ENCODE results near the gene KDR. TPM values are rescaled to one million over a fixed set of nuclear protein-coding genes. Genes with fewer than 3 reads are reported as not detected.

The KDR gene
- total RNA-seq, 3 donors from 2014 or later (not counting 1 experiment from before 2014, with no cell fraction given): 0.07 to 0.08 TPM; not detected in 1

GRCh38 chr4:55036405-55036804 lies 89.0 kb downstream of the KDR start:
- intact Hi-C loops (cut with micrococcal nuclease): no loop called here
- Histone ChIP-seq H3K27ac (ENCODE audit: low read length) (no peak overlapping the region), H3K9me3 (ENCODE audit: control insufficient read depth, insufficient read depth, low read length) (no peaks in the 10 kb centered on the region), H3K4me1 (ENCODE audit: control insufficient read depth, insufficient read depth, low read length) (no peaks in the 10 kb centered on the region), H3K27me3 (ENCODE audit: control insufficient read depth, insufficient read depth, low read length) (no peaks in the 10 kb centered on the region), H3K4me3 (ENCODE audit: low read length) (no peak overlapping the region), H3K36me3 (ENCODE audit: control insufficient read depth, insufficient read depth, low read length) (no peaks in the 10 kb centered on the region)
- H3K4me3 Mint-ChIP-seq: no peak overlapping the region
- no peak for TF ChIP-seq CTCF (IDR thresholded peaks at IDR 0.05)
- ATAC-seq (no peak), DNase-seq (no peak)
- no peaks in the 10 kb centered on the region for H3K9me3 Mint-ChIP-seq
- no peaks in the 10 kb centered on the region for H3K4me1 Mint-ChIP-seq
- no peak overlapping the region for H3K27ac Mint-ChIP-seq
- H3K27me3 Mint-ChIP-seq (ENCODE audit: low read depth in 2 of 2): peaks cover 7 to 21% of the 10 kb centered on the region in 2 donors
- WGBS (ENCODE audit: insufficient coverage): 89% methylated on average over 3 of the region's 3 CpGs
- no peaks in the 10 kb centered on the region for H3K36me3 Mint-ChIP-seq

- H3K27me3 Mint-ChIP-seq (ENCODE audit: low read depth in 2 of 2): peaks cover 7 to 26% of the 10 kb centered on the region in 2 donors
- H3K4me1 Mint-ChIP-seq: no peaks in the 10 kb centered on the region
These were observed 89.5 kb downstream of the KDR start for GRCh38 chr4:55035892-55036291.

GRCh38 chr4:55033296-55033695 lies 92.1 kb downstream of the KDR start:
- no peak overlapping the region for H3K4me3 Mint-ChIP-seq
- H3K4me1 Mint-ChIP-seq: no peaks in the 10 kb centered on the region
- peaks cover 9 to 48% of the 10 kb centered on the region in 2 donors for H3K27me3 Mint-ChIP-seq (ENCODE audit: low read depth in 2 of 2)
- WGBS (ENCODE audit: insufficient coverage): 91% methylated on average over 7 of the region's 8 CpGs
- intact Hi-C loops (cut with micrococcal nuclease): no loop called here
- Histone ChIP-seq H3K4me3 (ENCODE audit: low read length) (no peak overlapping the region), H3K27ac (ENCODE audit: low read length) (no peak overlapping the region), H3K4me1 (ENCODE audit: control insufficient read depth, insufficient read depth, low read length) (no peaks in the 10 kb centered on the region), H3K36me3 (ENCODE audit: control insufficient read depth, insufficient read depth, low read length) (no peaks in the 10 kb centered on the region), H3K27me3 (ENCODE audit: control insufficient read depth, insufficient read depth, low read length) (no peaks in the 10 kb centered on the region), H3K9me3 (ENCODE audit: control insufficient read depth, insufficient read depth, low read length) (no peaks in the 10 kb centered on the region)
- DNase-seq (no peak), ATAC-seq (no peak)
- no peak for TF ChIP-seq CTCF (IDR thresholded peaks at IDR 0.05)
- H3K36me3 Mint-ChIP-seq: no peaks in the 10 kb centered on the region
- no peak overlapping the region for H3K27ac Mint-ChIP-seq
- no peaks in the 10 kb centered on the region for H3K9me3 Mint-ChIP-seq

More at GRCh38 chr4:55035892-55036291, 89.5 kb downstream of the KDR start:
- Mint-ChIP-seq H3K27ac (no peak overlapping the region), H3K4me3 (no peak overlapping the region), H3K36me3 (no peaks in the 10 kb centered on the region), H3K9me3 (no peaks in the 10 kb centered on the region)
- no peak overlapping the region for H3K27ac ChIP-seq (ENCODE audit: low read length)
- ATAC-seq (no peak), DNase-seq (no peak)
- no peaks in the 10 kb centered on the region for H3K9me3 ChIP-seq (ENCODE audit: control insufficient read depth, insufficient read depth, low read length)
- intact Hi-C loops (cut with micrococcal nuclease): no loop called here
- no peak overlapping the region for H3K4me3 ChIP-seq (ENCODE audit: low read length)
- H3K36me3 ChIP-seq (ENCODE audit: control insufficient read depth, insufficient read depth, low read length): no peaks in the 10 kb centered on the region
- no peaks in the 10 kb centered on the region for H3K4me1 ChIP-seq (ENCODE audit: control insufficient read depth, insufficient read depth, low read length)
- TF ChIP-seq CTCF (IDR thresholded peaks at IDR 0.05): no peak
- H3K27me3 ChIP-seq (ENCODE audit: control insufficient read depth, insufficient read depth, low read length): no peaks in the 10 kb centered on the region
- no CpG with 5 or more reads among the region's 1 CpG for WGBS (ENCODE audit: insufficient coverage)

- Mint-ChIP-seq H3K4me1 (no peaks in the 10 kb centered on the region), H3K4me3 (no peak overlapping the region), H3K27ac (no peak overlapping the region), H3K36me3 (no peaks in the 10 kb centered on the region), H3K9me3 (no peaks in the 10 kb centered on the region), H3K27me3 (ENCODE audit: low read depth in 2 of 2) (peaks cover 7 to 48% of the 10 kb centered on the region in 2 donors)
- 100% methylated on average over 1 of the region's 1 CpG for WGBS (ENCODE audit: insufficient coverage)
- TF ChIP-seq CTCF (IDR thresholded peaks at IDR 0.05): no peak
- no peak overlapping the region for H3K27ac ChIP-seq (ENCODE audit: low read length)
- intact Hi-C loops (cut with micrococcal nuclease): no loop called here
- no peak for DNase-seq
- H3K4me3 ChIP-seq (ENCODE audit: low read length): no peak overlapping the region
- H3K36me3 ChIP-seq (ENCODE audit: control insufficient read depth, insufficient read depth, low read length): no peaks in the 10 kb centered on the region
- no peaks in the 10 kb centered on the region for H3K4me1 ChIP-seq (ENCODE audit: control insufficient read depth, insufficient read depth, low read length)
- H3K9me3 ChIP-seq (ENCODE audit: control insufficient read depth, insufficient read depth, low read length): no peaks in the 10 kb centered on the region
- H3K27me3 ChIP-seq (ENCODE audit: control insufficient read depth, insufficient read depth, low read length): no peaks in the 10 kb centered on the region
- no peak for ATAC-seq
These were observed 92.6 kb downstream of the KDR start for GRCh38 chr4:55032788-55033187.

All from natural killer cell (primary cell).